ENCODE measurements around the gene NUCKS1. TPM values are rescaled to one million over a fixed set of nuclear protein-coding genes. Genes with fewer than 3 reads are reported as not detected.

Gene NUCKS1
- total and polyA plus RNA-seq, 2 of the 8 experiments (the other 6 are each of a cell fraction or from before 2014, with no cell fraction given), result 126 to 461 TPM

- H2BK120ac ChIP-seq (replicated peaks; ENCODE audit: low read depth, low read length), result no peak overlapping the region
- DNase-seq (ENCODE audit: low read depth in 1 of 2, low spot score in 2 of 2) (no peak), FAIRE-seq (no peak)
- H3K4ac ChIP-seq (replicated peaks; ENCODE audit: insufficient read length, low read depth, low read length), result no peak overlapping the region
- H3K23me2 ChIP-seq (ENCODE audit: low read depth, low read length), result no peaks in the 10 kb centered on the region
- WGBS, 2 experiments (ENCODE audit: extremely low coverage in 1 of 2, insufficient coverage in 1 of 2, insufficient read length in 1 of 2, insufficient replicate concordance in 2 of 2, low coverage in 1 of 2, low lambda C conversion rate in 2 of 2, missing lambda C conversion rate in 1 of 2), result 85% methylated on average over 5 of the region's 5 CpGs; no CpG with 5 or more reads in 1 of the 2 experiments
- no peaks in the 10 kb centered on the region for H3K4me1 ChIP-seq (replicated peaks in 1 of 4; ENCODE audit: control insufficient read depth in 3 of 4, insufficient read depth in 4 of 4, low read length in 3 of 4)
- H3K4me3 ChIP-seq (ENCODE audit: extremely low read depth in 1 of 4, insufficient read depth in 2 of 4, low read depth in 3 of 4, low read length in 4 of 4), result no peak overlapping the region
- no peak overlapping the region for H3K18ac ChIP-seq (ENCODE audit: extremely low read depth, low read length)
- no peak overlapping the region for H2BK20ac ChIP-seq (ENCODE audit: low read length)
- no peak overlapping the region for H3K9ac ChIP-seq (replicated peaks in 1 of 4; ENCODE audit: extremely low read depth in 1 of 4, low read depth in 3 of 4, low read length in 3 of 4)
- no peak overlapping the region for H3K27ac ChIP-seq (ENCODE audit: low read depth, low read length)
- no peak overlapping the region for H2AK5ac ChIP-seq (ENCODE audit: low read depth, low read length)
- no peaks in the 10 kb centered on the region for H3K9me3 ChIP-seq (ENCODE audit: insufficient read depth in 2 of 2, low read depth in 1 of 2, low read length in 1 of 2)
- H4K8ac ChIP-seq (ENCODE audit: extremely low read depth, insufficient read depth, low read length), result no peak overlapping the region
- H2AFZ ChIP-seq (ENCODE audit: low read length), result no peak overlapping the region; the same call in 1 of the 2 replicates
- H3K79me2 ChIP-seq (ENCODE audit: control insufficient read depth in 1 of 2, insufficient read depth in 2 of 2, low read length in 2 of 2), result no peaks in the 10 kb centered on the region
- H3K14ac ChIP-seq (ENCODE audit: insufficient read length), result no peak overlapping the region
- CTCF ChIA-PET (ENCODE audit: partially characterized antibody), result interaction anchor here (1.4 kb wide), 1 partner anchor 11 kb away, joined by 4 read pairs; no protein-coding TSS in a partner anchor
- H2BK15ac ChIP-seq (ENCODE audit: low read length), result no peak overlapping the region
- H3K36me3 ChIP-seq (ENCODE audit: control insufficient read depth in 2 of 4, insufficient read depth in 4 of 4, low read length in 3 of 4), result no peaks in the 10 kb centered on the region
- H4K91ac ChIP-seq (replicated peaks; ENCODE audit: insufficient read length, low read length), result no peak overlapping the region
- H4K20me1 ChIP-seq (replicated peaks in 1 of 2; ENCODE audit: control insufficient read depth in 1 of 2, insufficient read depth in 2 of 2, low read length in 2 of 2), result no peaks in the 10 kb centered on the region
- H3K27me3 ChIP-seq (replicated peaks in 1 of 4; ENCODE audit: control insufficient read depth in 3 of 4, extremely low read depth in 1 of 4, insufficient read depth in 3 of 4, low read length in 3 of 4), result peaks cover 0 to 3% (median 0%) of the 10 kb centered on the region in 4 experiments; a peak in 2 of 7 replicates
- no peak overlapping the region for H2BK12ac ChIP-seq (ENCODE audit: low read depth, low read length)
- no peak overlapping the region for H3K23ac ChIP-seq (ENCODE audit: insufficient read length)
- POLR2A ChIA-PET (ENCODE audit: partially characterized antibody), result no interaction called here
- no peak overlapping the region for H2BK5ac ChIP-seq (ENCODE audit: low read depth, low read length)
- H4K5ac ChIP-seq (ENCODE audit: insufficient read length, low read depth, low read length), result no peak overlapping the region
- H3K79me1 ChIP-seq (ENCODE audit: low read depth, low read length), result no peaks in the 10 kb centered on the region
- no peak overlapping the region for H3K56ac ChIP-seq (replicated peaks; ENCODE audit: insufficient read length, low read depth, low read length)
- no peak overlapping the region for H3K4me2 ChIP-seq (ENCODE audit: insufficient read depth in 1 of 2, low read depth in 2 of 2, low read length in 2 of 2)
- TF ChIP-seq RNF2 (IDR thresholded peaks at IDR 0.05; ENCODE audit: borderline replicate concordance, low read depth, low read length, missing control alignments, poor library complexity, severe bottlenecking) (no peak), SIRT6 (IDR thresholded peaks at IDR 0.05; ENCODE audit: low read length) (no peak), EP300 (IDR thresholded peaks at IDR 0.05; ENCODE audit: borderline replicate concordance in 1 of 2, low read depth in 2 of 2, low read length in 2 of 2) (no peak), TEAD4 (IDR thresholded peaks at IDR 0.05; ENCODE audit: low read depth, low read length) (no peak), ASH2L (IDR thresholded peaks at IDR 0.05; ENCODE audit: low read length) (no peak), TAF7 (optimal IDR thresholded peaks at IDR 0.05; ENCODE audit: borderline replicate concordance, low read depth, low read length) (no peak), POLR2AphosphoS5 (IDR thresholded peaks at IDR 0.05; ENCODE audit: low read depth, low read length) (no peak), POU5F1 (IDR thresholded peaks at IDR 0.05; ENCODE audit: low read depth, low read length) (no peak), KDM5A (IDR thresholded peaks at IDR 0.05; ENCODE audit: low read length) (no peak), SP4 (IDR thresholded peaks at IDR 0.05; ENCODE audit: low read length) (no peak), EZH2 (IDR thresholded peaks at IDR 0.05; ENCODE audit: low read depth, low read length, severe bottlenecking) (no peak), TBP (IDR thresholded peaks at IDR 0.05; ENCODE audit: low read depth, low read length) (no peak)
These were observed 30.4 kb upstream of the NUCKS1 start for GRCh38 chr1:205780335-205780734.

All from H1 (cell line).